Adrenal gland (tissue), 5 donors: ENCODE data around the gene OSGIN1.

Experiments
- POLR2A ChIP-seq, 2 donors: fragments of 450-650 bp; IDR thresholded peaks; one replicate each; pipeline ENCODE4 v1.6.1; 2017; ENCODE audit warnings: antibody characterized with exemption in 2 of 2, mild to moderate bottlenecking in 2 of 2, moderate library complexity in 1 of 2
- TF ChIP-seq, protein P1 (sequence below), 6 experiments: fragments of 450-650 bp in 4 of 6; fragments of 200-600 bp in 2 of 6; sonication (generic) in 1 of 6; IDR thresholded peaks; 1 replicate in 5 of 6; 2 replicates in 1 of 6; pipeline versions ENCODE4 v1.5.1 to v1.8.0; 2016 to 2021; ENCODE audit warnings: antibody characterized with exemption in 6 of 6, mild to moderate bottlenecking in 2 of 6, moderate library complexity in 1 of 6
- donor health status: DM: no; HTN: no; CAD: no.

DNA sequence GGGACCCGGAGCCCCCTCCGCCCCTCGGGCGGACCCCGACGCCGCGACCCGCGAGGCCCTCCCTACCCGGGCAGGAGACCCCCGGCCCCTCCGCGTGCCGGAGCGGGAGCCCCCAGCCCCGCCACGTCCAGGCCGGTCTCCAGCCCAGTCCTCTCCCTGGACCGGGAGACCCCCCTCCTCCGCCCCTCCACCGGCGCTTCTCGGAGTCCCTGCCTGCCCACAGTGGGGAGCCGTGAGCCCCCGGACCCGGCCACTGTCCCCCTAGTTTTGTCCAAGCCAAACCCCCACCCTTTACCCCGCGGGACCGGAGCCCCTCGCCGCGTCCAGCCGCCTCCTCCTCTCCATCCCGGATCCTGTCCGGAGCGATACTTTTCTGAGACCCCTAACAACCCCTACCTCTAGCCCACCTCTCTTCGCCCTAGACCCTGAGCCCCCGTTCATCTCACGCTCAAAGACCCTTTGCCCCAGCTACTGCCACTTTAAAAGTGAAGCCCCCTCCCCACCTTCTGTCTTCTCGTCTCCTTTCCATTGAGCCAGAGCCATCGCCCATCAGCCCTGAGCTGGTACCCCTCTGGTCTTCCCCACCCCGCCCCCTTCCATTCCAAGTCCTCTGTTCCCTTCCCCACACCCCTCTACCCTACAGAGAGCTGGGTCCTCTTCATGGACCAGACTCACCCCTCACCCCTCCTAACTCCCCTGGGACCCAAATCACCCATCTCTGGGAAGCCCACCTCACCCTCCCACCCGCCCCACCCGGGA is 16.0 kb downstream of the OSGIN1 start:
- TF ChIP-seq, protein P1, sequence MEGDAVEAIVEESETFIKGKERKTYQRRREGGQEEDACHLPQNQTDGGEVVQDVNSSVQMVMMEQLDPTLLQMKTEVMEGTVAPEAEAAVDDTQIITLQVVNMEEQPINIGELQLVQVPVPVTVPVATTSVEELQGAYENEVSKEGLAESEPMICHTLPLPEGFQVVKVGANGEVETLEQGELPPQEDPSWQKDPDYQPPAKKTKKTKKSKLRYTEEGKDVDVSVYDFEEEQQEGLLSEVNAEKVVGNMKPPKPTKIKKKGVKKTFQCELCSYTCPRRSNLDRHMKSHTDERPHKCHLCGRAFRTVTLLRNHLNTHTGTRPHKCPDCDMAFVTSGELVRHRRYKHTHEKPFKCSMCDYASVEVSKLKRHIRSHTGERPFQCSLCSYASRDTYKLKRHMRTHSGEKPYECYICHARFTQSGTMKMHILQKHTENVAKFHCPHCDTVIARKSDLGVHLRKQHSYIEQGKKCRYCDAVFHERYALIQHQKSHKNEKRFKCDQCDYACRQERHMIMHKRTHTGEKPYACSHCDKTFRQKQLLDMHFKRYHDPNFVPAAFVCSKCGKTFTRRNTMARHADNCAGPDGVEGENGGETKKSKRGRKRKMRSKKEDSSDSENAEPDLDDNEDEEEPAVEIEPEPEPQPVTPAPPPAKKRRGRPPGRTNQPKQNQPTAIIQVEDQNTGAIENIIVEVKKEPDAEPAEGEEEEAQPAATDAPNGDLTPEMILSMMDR (IDR thresholded peaks at IDR 0.05), result no peak
- TF ChIP-seq POLR2A (IDR thresholded peaks at IDR 0.05), result no peak
